Type B pancreatic cell (in vitro differentiated cells): ENCODE results near the gene UTP25. TPM values are rescaled to one million over a fixed set of nuclear protein-coding genes. Genes with fewer than 3 reads are reported as not detected.

Source experiments
- DNase-seq: peaks from one replicate; pipeline ENCODE4 v3.0.0; 2021; ENCODE audit warnings: mixed read lengths; ENCODE audit not compliant: unreplicated experiment; ENCODE audit errors: extremely low spot score
- H3K27ac Mint-ChIP-seq: 2 replicates; pipeline ENCODE4 v1.8.0; 2021; ENCODE audit warnings: mild to moderate bottlenecking, mixed read lengths
- H3K27me3 Mint-ChIP-seq: 2 replicates; pipeline ENCODE4 v1.8.0; 2021; ENCODE audit warnings: mixed read lengths
- H3K36me3 Mint-ChIP-seq: 2 replicates; pipeline ENCODE4 v1.8.0; 2021; ENCODE audit warnings: mixed read lengths
- H3K4me1 Mint-ChIP-seq: one replicate; pipeline ENCODE4 v1.8.0; 2021; ENCODE audit warnings: mixed read lengths; ENCODE audit not compliant: unreplicated experiment
- H3K4me3 Mint-ChIP-seq: 2 replicates; pipeline ENCODE4 v1.8.0; 2021; ENCODE audit warnings: mild to moderate bottlenecking, mixed read lengths
- H3K9me3 Mint-ChIP-seq: 2 replicates; pipeline ENCODE4 v1.8.0; 2021; ENCODE audit warnings: mixed read lengths
- total RNA-seq: library from RNA; stranded (reverse); gene quantifications from 2 replicates; pipeline ENCODE4 v1.2.1, GENCODE V29; 2021; ENCODE audit warnings: low replicate concordance
- TF ChIP-seq, protein P1 (sequence below): fragments of 200-600 bp; sonication (generic); conservative IDR thresholded peaks from 2 replicates; pipeline ENCODE4 v1.5.0; 2021; ENCODE audit warnings: antibody characterized with exemption, mild to moderate bottlenecking

Gene UTP25
- total RNA-seq, 1 donor from 2014 or later, result 9.4 TPM

DNA sequence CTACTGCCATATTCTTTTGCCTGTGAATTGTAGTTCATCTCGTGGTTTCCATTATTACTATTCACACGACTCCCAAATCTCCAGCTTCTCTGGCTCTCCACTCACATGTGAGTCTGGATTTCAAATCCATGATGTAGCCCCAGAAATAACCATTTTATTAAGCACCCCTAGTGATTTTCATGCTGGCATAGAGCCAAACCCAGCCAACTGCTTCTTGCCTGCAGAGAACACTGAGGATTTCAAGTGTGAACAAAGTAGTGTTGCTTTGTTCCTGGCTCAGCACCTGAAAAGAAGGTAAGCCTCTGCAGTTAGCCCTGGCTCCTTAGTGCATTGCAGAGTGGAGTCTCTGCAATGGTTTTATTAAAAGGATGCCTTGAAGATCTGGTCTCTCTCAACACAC, 25.9 kb downstream of the UTP25 start:
- H3K27ac Mint-ChIP-seq, result no peak overlapping the region
- peaks cover 24% of the 10 kb centered on the region for H3K36me3 Mint-ChIP-seq
- DNase-seq, result no peak
- TF ChIP-seq, protein P1, sequence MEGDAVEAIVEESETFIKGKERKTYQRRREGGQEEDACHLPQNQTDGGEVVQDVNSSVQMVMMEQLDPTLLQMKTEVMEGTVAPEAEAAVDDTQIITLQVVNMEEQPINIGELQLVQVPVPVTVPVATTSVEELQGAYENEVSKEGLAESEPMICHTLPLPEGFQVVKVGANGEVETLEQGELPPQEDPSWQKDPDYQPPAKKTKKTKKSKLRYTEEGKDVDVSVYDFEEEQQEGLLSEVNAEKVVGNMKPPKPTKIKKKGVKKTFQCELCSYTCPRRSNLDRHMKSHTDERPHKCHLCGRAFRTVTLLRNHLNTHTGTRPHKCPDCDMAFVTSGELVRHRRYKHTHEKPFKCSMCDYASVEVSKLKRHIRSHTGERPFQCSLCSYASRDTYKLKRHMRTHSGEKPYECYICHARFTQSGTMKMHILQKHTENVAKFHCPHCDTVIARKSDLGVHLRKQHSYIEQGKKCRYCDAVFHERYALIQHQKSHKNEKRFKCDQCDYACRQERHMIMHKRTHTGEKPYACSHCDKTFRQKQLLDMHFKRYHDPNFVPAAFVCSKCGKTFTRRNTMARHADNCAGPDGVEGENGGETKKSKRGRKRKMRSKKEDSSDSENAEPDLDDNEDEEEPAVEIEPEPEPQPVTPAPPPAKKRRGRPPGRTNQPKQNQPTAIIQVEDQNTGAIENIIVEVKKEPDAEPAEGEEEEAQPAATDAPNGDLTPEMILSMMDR, result no peak
- no peaks in the 10 kb centered on the region for H3K9me3 Mint-ChIP-seq
- H3K4me1 Mint-ChIP-seq, result peaks cover 6% of the 10 kb centered on the region
- H3K27me3 Mint-ChIP-seq, result no peaks in the 10 kb centered on the region
- H3K4me3 Mint-ChIP-seq, result no peak overlapping the region

DNA sequence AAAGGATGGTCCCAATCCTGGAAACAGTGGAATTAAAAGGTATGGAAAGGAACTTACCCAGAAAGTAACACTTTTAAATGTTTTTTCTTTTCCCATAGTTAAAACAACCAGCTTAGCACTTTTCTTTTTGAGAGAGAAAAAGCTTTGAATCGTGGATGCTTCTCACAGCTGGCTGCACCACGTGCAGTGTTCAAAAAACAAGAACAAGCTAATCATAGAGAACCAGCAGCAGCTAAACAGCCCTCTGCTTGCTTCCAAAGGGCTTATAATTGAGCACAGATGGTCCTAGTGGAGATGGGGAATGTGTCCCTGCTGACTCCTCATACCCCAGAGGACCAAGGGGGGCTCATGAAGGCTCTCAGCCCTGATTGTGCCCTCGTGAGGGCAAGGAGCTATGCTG, 26.4 kb downstream of the UTP25 start:
- no peaks in the 10 kb centered on the region for H3K9me3 Mint-ChIP-seq
- H3K27me3 Mint-ChIP-seq, result no peaks in the 10 kb centered on the region
- H3K4me3 Mint-ChIP-seq, result no peak overlapping the region
- DNase-seq, result no peak
- H3K36me3 Mint-ChIP-seq, result peaks cover 24% of the 10 kb centered on the region
- H3K27ac Mint-ChIP-seq, result no peak overlapping the region
- TF ChIP-seq, protein P1, result no peak
- peaks cover 6% of the 10 kb centered on the region for H3K4me1 Mint-ChIP-seq

DNA sequence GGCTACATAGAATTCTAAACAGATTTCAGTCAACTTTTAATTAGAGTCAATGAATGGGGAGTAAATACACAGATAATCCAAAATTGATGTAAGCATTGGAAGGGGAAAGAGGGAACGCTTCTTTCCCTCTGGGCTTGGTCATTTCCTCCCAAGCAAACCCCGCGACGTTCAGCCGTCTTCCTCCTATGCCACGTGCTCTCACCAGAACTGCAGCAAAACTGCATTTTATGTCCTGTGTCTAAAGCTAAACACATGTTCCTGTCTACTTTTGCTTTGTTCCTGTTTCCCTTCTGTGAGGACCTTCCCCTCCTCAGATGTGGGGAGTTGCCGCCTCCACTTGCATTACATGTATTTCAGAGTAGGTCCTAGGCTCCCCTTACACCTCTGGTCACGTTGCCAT, 27.2 kb downstream of the UTP25 start:
- no peaks in the 10 kb centered on the region for H3K27me3 Mint-ChIP-seq
- H3K36me3 Mint-ChIP-seq, result peaks cover 24% of the 10 kb centered on the region
- TF ChIP-seq, protein P1, result no peak
- H3K4me1 Mint-ChIP-seq, result peaks cover 5% of the 10 kb centered on the region
- H3K4me3 Mint-ChIP-seq, result no peak overlapping the region
- H3K27ac Mint-ChIP-seq, result no peak overlapping the region
- H3K9me3 Mint-ChIP-seq, result no peaks in the 10 kb centered on the region
- DNase-seq, result no peak

DNA sequence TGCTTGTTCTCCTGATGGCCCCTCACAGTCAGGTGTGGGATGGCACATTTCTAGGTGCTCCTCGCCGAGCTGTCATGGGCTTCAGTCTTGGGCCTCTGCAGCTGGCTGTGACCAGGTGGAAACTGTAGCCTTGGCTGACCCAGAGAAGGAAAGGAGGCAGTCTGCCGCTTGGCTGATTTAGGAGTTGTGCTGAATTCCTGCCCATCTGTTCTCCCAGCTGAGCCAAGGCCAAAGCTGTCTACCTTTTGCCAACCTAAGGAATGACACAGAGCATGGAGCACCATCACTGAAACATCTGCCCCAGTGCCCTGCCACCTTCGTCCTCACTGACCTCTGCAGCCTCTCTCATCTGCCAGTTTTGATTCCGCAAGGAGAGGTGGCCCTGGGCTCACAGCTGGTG, 27.9 kb downstream of the UTP25 start:
- Mint-ChIP-seq H3K4me3 (no peak overlapping the region), H3K9me3 (no peaks in the 10 kb centered on the region), H3K27ac (no peak overlapping the region), H3K36me3 (peaks cover 22% of the 10 kb centered on the region), H3K27me3 (no peaks in the 10 kb centered on the region), H3K4me1 (peaks cover 3% of the 10 kb centered on the region)
- DNase-seq, result no peak
- TF ChIP-seq, protein P1, result no peak

DNA sequence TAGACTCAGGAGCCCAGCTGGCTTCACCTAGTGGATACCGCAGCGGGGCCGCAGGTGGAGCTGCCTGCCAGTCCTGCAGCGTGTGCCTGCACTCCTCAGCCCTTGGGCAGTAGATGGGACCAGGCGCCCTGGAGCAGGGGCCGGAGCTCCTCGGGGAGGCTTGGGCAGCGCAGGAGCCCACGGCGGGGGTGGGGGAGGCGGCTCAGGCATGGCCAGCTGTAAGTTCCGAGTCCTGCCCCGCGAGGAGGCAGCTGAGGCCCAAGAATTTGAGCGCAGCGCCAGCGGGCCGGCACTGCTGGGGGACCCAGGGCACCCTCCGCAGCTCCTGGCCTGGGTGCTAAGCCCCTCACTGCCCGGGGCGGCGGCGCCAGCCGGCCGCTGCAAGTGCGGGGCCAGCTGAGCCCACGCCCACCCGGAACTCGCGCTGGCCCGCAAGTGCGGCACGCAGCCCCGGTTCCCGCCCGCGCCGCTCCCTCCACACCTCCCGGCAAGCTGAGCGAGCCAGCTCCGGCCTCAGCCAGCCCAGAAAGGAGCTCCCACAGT, 30.9 kb downstream of the UTP25 start:
- no peaks in the 10 kb centered on the region for H3K9me3 Mint-ChIP-seq
- no peak overlapping the region for H3K4me3 Mint-ChIP-seq
- H3K27me3 Mint-ChIP-seq, result peaks cover 23% of the 10 kb centered on the region
- no peak for DNase-seq
- TF ChIP-seq, protein P1, result no peak
- peaks cover 12% of the 10 kb centered on the region for H3K36me3 Mint-ChIP-seq
- no peak overlapping the region for H3K27ac Mint-ChIP-seq
- peaks cover 11% of the 10 kb centered on the region for H3K4me1 Mint-ChIP-seq
